ENCODE results near the gene PXDN.

The PXDN gene

DNA sequence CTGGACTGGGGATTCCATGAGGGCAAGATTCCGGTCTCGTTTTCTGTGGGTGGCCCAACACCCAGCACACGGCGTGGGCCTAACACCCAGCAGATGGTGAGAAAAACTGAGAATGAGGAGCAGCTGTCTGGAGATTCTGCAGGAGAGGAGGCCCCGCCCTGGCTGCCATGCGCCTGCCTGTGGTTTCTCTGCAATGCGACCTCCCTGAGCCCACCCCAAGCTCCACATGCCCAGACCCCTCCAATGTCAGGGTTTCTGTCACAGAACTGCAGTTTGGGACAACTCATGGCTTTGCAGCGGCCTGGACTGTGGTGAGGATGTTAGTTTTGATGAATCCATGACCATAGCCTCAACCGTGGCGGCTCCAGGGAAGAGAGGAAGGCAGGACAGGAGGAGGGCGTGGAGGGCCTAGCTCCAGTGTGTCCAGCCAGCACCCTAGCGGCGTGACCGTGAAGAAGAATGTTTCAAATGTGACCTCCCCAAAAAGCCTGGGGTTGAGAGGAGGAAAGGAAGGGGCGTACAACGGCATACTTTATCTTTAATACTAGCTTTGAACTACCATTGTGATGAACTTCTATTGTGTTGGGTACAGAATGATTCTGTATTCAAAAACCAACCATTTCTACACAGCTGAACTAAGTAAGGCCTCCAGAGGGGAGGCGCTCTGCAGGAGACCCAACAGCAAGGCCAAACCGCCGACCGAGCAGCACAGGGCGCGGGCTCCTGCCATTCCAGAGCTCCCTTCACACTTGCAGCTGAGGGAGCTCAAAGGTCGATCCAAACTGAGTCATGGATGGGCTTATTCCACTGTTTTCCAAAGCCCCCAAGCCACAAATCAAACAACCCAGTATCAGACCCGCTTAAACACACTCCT lies 3.4 kb downstream of the PXDN start:
- H3K27ac ChIP-seq (ENCODE audit: low read length) = no peak overlapping the region
- no peaks in the 10 kb centered on the region for H3F3A ChIP-seq (ENCODE audit: insufficient read depth, low read length)
- H4K20me1 ChIP-seq (ENCODE audit: insufficient read depth, low read length) = no peaks in the 10 kb centered on the region
- H3K9me2 ChIP-seq (replicated peaks; ENCODE audit: insufficient read depth, low read length) = no peaks in the 10 kb centered on the region
- no peaks in the 10 kb centered on the region for H3K9me3 ChIP-seq (replicated peaks; ENCODE audit: insufficient read depth, low read length)
- H2AFZ ChIP-seq (ENCODE audit: low read length) = no peak overlapping the region
- no peaks in the 10 kb centered on the region for H3K36me3 ChIP-seq (replicated peaks; ENCODE audit: insufficient read depth, low read length)
- TF ChIP-seq EZH2 (optimal IDR thresholded peaks at IDR 0.05; ENCODE audit: low read depth, low read length) (no peak), EZH2phosphoT487 (IDR thresholded peaks at IDR 0.05; ENCODE audit: low read length) (no peak), CTCF (IDR thresholded peaks at IDR 0.05; ENCODE audit: low read length) (no peak)
- H3K9ac ChIP-seq (ENCODE audit: low read length) = no peak overlapping the region
- H3K27me3 ChIP-seq (replicated peaks; ENCODE audit: insufficient read depth, low read length) = no peaks in the 10 kb centered on the region
- no peak overlapping the region for H3K4me2 ChIP-seq (ENCODE audit: low read depth, low read length)
- no peaks in the 10 kb centered on the region for H3K4me1 ChIP-seq (ENCODE audit: low read length)
- H3K4me3 ChIP-seq (ENCODE audit: low read length) = no peak overlapping the region
- no peaks in the 10 kb centered on the region for H3K79me2 ChIP-seq (ENCODE audit: low read length)
- no peak for DNase-seq

DNA sequence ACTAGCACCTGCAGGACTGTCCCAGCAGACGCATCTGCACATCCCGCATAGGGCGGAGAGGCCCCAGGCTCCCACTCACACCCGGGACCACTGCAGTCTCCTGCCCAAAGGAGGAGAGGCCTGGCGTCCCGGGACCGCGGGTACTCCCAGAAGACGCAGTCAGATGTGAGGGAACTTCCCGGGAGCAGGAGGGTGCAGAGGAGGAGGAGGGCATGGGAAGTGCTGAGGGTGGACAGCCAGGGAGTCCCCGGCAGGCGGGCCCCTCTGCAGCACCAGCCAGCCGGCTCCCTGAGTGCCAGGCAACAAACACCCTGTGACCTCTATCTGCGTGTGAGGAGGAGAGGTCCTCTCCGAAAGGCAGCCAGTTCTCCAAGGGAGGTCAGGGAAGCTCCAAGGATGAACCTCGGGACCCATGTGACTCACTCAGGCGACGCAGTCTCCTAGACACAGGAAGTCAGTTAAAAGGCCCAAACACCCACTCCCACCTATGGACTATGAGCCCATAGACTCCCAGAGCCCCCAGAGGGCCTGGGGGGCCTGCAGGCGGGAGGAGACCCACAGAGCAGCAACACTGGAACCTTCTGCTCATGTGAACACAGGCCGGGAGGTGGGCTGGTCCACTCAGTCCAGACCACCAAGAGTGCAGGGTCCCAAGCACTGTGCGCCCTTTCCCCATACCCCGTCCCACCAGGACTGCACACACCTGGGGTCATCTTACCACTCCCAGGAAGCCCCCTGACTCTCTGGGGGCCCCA lies 4.2 kb downstream of the PXDN start:
- no peaks in the 10 kb centered on the region for H3K4me1 ChIP-seq (ENCODE audit: low read length)
- no peak overlapping the region for H3K4me2 ChIP-seq (ENCODE audit: low read depth, low read length)
- TF ChIP-seq CTCF (IDR thresholded peaks at IDR 0.05; ENCODE audit: low read length) (no peak), EZH2 (optimal IDR thresholded peaks at IDR 0.05; ENCODE audit: low read depth, low read length) (no peak), EZH2phosphoT487 (IDR thresholded peaks at IDR 0.05; ENCODE audit: low read length) (no peak)
- H3K27me3 ChIP-seq (replicated peaks; ENCODE audit: insufficient read depth, low read length) = no peaks in the 10 kb centered on the region
- H3K27ac ChIP-seq (ENCODE audit: low read length) = no peak overlapping the region
- DNase-seq = no peak
- no peaks in the 10 kb centered on the region for H3K36me3 ChIP-seq (replicated peaks; ENCODE audit: insufficient read depth, low read length)
- no peaks in the 10 kb centered on the region for H3K9me3 ChIP-seq (replicated peaks; ENCODE audit: insufficient read depth, low read length)
- no peak overlapping the region for H3K9ac ChIP-seq (ENCODE audit: low read length)
- H3K9me2 ChIP-seq (replicated peaks; ENCODE audit: insufficient read depth, low read length) = no peaks in the 10 kb centered on the region
- H3F3A ChIP-seq (ENCODE audit: insufficient read depth, low read length) = no peaks in the 10 kb centered on the region
- no peak overlapping the region for H2AFZ ChIP-seq (ENCODE audit: low read length)
- no peak overlapping the region for H3K4me3 ChIP-seq (ENCODE audit: low read length)
- no peaks in the 10 kb centered on the region for H4K20me1 ChIP-seq (ENCODE audit: insufficient read depth, low read length)
- no peaks in the 10 kb centered on the region for H3K79me2 ChIP-seq (ENCODE audit: low read length)

DNA sequence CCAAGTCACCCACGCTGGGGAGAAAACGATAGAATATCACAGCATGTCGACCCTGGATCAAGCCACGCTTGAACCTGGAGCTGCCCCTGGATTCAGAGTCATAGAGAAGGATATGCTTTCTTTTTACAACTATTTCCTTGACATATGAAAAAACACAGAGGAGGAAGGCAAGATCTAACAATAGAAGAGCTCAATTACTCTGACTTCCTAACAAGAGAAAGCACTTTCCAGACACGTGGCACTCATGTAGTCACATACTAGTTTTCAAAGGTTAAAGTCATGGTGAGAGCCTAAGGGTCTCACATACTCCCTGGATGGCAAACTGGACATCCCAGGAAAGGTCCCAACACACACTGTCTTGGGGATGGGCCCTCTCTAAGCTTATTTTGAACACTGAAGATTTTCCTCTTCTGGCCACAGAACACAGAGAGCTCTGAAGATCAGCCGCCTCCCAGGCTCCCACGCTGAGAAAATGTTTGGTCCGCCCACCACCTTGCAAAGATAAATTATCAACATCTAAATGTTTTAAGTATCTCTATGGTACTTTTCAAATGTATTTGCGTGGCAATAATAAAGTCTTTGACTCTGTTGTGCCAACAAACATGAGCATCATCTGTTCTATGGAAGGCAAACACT lies 4.9 kb downstream of the PXDN start:
- no peaks in the 10 kb centered on the region for H3K79me2 ChIP-seq (ENCODE audit: low read length)
- DNase-seq = no peak

More for the DNA sequence above, 4.9 kb downstream of the PXDN start:
- Histone ChIP-seq H2AFZ (ENCODE audit: low read length) (no peak overlapping the region), H3K9me3 (replicated peaks; ENCODE audit: insufficient read depth, low read length) (no peaks in the 10 kb centered on the region), H3F3A (ENCODE audit: insufficient read depth, low read length) (no peaks in the 10 kb centered on the region), H3K4me2 (ENCODE audit: low read depth, low read length) (no peak overlapping the region), H3K9me2 (replicated peaks; ENCODE audit: insufficient read depth, low read length) (no peaks in the 10 kb centered on the region), H3K36me3 (replicated peaks; ENCODE audit: insufficient read depth, low read length) (no peaks in the 10 kb centered on the region), H3K9ac (ENCODE audit: low read length) (no peak overlapping the region), H3K4me1 (ENCODE audit: low read length) (no peaks in the 10 kb centered on the region), H3K27ac (ENCODE audit: low read length) (no peak overlapping the region), H3K4me3 (ENCODE audit: low read length) (no peak overlapping the region), H4K20me1 (ENCODE audit: insufficient read depth, low read length) (no peaks in the 10 kb centered on the region), H3K27me3 (replicated peaks; ENCODE audit: insufficient read depth, low read length) (no peaks in the 10 kb centered on the region)
- TF ChIP-seq CTCF (IDR thresholded peaks at IDR 0.05; ENCODE audit: low read length) = no peak
- no peak for TF ChIP-seq EZH2phosphoT487 (IDR thresholded peaks at IDR 0.05; ENCODE audit: low read length)
- no peak for TF ChIP-seq EZH2 (optimal IDR thresholded peaks at IDR 0.05; ENCODE audit: low read depth, low read length)

Measured in MM.1S (cell line).